MG63 (cell line): ENCODE measurements around the gene CFAP90. TPM values are rescaled to one million over a fixed set of nuclear protein-coding genes. Genes with fewer than 3 reads are reported as not detected.

ENCODE experiments used
- DNase-seq: peaks from one replicate; pipeline ENCODE4 v3.0.0-alpha.2; 2020
- H3K27me3 ChIP-seq: fragments of 250-450 bp; sonication (Bioruptor Pico); 2 replicates; pipeline ENCODE4 v1.5.1; 2020; ENCODE audit warnings: mild to moderate bottlenecking, moderate library complexity
- H3K36me3 ChIP-seq: fragments of 250-450 bp; sonication (Bioruptor Pico); 2 replicates; pipeline ENCODE4 v1.5.1; 2020; ENCODE audit warnings: mild to moderate bottlenecking, moderate library complexity
- H3K4me3 ChIP-seq: fragments of 250-450 bp; sonication (Bioruptor Pico); 2 replicates; pipeline ENCODE4 v1.5.1; 2020; ENCODE audit warnings: mild to moderate bottlenecking, moderate library complexity
- H3K9me3 ChIP-seq: fragments of 250-450 bp; sonication (Bioruptor Pico); 2 replicates; pipeline ENCODE4 v1.5.1; 2020; ENCODE audit warnings: mild to moderate bottlenecking, moderate library complexity
- total RNA-seq: library from RNA; depleted of rRNA; stranded (reverse); fragments of >200 nt; shearing (Covaris generic); gene quantifications from 2 replicates; pipeline ENCODE4 v1.2.3, GENCODE V29; 2014; ENCODE audit warnings: low replicate concordance; rRNA removed

Gene CFAP90, protein sequence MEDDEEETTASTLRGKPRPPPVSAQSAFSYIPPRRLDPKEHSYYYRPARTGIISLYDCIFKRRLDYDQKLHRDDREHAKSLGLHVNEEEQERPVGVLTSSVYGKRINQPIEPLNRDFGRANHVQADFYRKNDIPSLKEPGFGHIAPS
- total RNA-seq = not detected in 2 replicates

DNA sequence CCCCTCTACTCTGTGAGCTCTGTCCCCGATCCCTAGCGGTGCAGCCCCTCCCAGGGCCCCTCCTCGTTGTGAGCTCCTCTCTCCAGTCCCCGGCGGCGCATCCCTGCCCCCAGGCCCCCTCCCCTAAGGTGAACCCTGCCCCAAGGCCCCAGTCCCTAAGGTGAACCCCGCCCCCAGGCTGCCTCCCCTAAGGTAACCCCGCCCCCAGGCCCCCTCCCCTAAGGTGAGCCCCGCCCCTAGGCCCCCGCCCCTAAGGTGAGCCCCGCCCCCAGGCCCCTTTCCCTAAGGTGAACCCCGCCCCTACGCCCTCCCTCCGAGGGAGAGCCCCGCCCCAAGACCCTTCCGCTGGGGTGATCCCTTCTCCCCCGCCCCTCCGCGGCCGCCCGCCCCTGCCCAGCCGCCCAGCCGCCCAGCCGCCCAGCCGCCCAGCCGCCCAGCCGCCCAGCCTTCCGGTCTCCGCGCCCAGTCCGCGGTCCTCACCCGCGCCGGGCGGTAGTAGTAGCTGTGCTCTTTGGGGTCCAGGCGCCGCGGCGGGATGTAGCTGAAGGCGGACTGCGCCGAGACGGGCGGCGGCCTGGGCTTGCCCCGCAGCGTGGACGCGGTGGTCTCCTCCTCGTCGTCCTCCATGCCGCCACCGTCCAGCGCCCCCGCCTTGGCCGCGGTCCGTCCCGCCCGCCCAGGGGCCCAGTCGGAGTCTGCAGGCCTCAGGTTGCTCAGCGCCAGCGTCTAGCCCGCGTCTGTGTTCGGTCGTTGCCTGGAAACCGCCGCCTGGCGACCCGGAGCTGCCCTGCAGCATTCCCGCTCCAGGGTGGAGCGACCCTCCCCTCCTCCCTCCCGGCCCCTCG lies at the start of gene CFAP90:
Gene CFAP90, minus strand, starts transcription at position 739 of the 845 bp plus-strand sequence. Its CDS starts 112 bp downstream, at position 627.
- DNase-seq = peak; percentile 62
- H3K36me3 ChIP-seq = no peaks in the 10 kb centered on the region
- no peaks in the 10 kb centered on the region for H3K27me3 ChIP-seq
- H3K4me3 ChIP-seq = peak within 1 kb of the TSS; percentile 46
- no peaks in the 10 kb centered on the region for H3K9me3 ChIP-seq

DNA sequence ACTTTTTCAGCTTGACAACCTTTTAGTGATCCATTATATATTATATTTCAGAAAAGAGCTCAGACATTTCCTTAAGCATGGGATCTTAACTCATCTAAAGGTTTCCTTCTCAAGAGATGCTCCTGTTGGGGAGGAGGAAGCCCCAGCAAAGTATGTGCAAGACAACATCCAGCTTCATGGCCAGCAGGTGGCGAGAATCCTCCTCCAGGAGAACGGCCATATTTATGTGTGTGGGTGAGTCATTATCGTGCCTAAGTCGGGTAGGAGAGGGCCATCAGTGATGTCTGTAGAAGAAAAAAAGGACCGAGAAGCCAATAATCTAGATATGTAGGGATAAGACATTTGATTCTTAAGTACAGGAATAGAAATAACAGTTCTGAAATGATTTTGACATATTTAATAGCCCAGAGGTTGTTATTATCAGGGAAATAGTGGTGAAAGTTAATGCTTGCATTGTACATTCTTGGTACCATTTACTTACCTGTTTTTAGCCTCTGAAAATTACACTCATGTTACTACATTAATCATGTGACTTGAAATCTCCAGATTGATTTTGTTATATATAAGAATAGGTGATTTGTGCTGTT lies 46.2 kb upstream of the CFAP90 start:
- Histone ChIP-seq H3K36me3 (peaks cover 100% of the 10 kb centered on the region), H3K27me3 (no peaks in the 10 kb centered on the region), H3K4me3 (no peak overlapping the region), H3K9me3 (no peaks in the 10 kb centered on the region)
- DNase-seq = peak; percentile 55

GRCh38 chr5:7894860-7895259 lies 43.9 kb upstream of the CFAP90 start:
- peaks cover 99% of the 10 kb centered on the region for H3K36me3 ChIP-seq

DNA sequence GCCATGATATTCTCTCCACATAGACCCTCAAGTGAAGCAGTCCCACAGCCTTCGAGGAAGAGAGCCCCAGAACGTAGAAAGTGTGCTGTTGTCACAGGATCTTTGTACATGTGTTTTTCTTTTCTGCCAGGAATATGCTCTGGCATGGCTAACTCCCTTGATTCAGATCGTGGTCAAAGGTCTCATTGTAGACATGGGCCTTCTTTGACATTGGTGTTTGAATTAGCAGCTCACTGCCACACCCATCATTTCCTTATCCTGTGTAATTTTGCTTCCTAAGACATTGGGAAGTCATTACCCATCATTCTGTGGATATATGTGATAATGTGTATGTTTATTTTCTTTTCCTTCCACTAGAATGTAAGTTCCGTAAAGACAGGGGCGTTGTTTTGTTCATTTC lies 43.5 kb upstream of the CFAP90 start:
- peaks cover 99% of the 10 kb centered on the region for H3K36me3 ChIP-seq
- no peak overlapping the region for H3K4me3 ChIP-seq
- DNase-seq = no peak
- no peaks in the 10 kb centered on the region for H3K9me3 ChIP-seq
- no peaks in the 10 kb centered on the region for H3K27me3 ChIP-seq

More at GRCh38 chr5:7894860-7895259, 43.9 kb upstream of the CFAP90 start:
- Histone ChIP-seq H3K27me3 (no peaks in the 10 kb centered on the region), H3K4me3 (no peak overlapping the region), H3K9me3 (no peaks in the 10 kb centered on the region)
- DNase-seq = no peak

DNA sequence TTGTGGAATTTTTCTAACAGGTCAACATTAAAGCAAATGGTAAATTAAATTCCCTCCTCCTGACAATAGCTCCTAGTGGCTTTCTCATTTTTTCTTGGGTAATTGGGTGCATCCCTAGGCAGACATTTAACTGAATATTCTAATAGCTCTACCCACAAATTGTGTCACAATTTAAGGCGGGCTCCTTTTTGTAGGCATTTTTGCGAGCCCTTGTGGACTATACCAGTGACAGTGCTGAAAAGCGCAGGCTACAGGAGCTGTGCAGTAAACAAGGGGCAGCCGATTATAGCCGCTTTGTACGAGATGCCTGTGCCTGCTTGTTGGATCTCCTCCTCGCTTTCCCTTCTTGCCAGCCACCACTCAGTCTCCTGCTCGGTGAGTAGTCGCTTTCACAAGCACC lies 38.0 kb upstream of the CFAP90 start:
- Histone ChIP-seq H3K36me3 (peaks cover 90% of the 10 kb centered on the region), H3K4me3 (no peak overlapping the region), H3K27me3 (no peaks in the 10 kb centered on the region), H3K9me3 (no peaks in the 10 kb centered on the region)
- DNase-seq = no peak

- H3K9me3 ChIP-seq = no peaks in the 10 kb centered on the region
- no peak overlapping the region for H3K4me3 ChIP-seq
- H3K36me3 ChIP-seq = peaks cover 89% of the 10 kb centered on the region
- DNase-seq = no peak
- no peaks in the 10 kb centered on the region for H3K27me3 ChIP-seq
Measured at GRCh38 chr5:7886849-7887475, 36.0 kb upstream of the CFAP90 start.

- Histone ChIP-seq H3K36me3 (peaks cover 90% of the 10 kb centered on the region), H3K9me3 (no peaks in the 10 kb centered on the region), H3K27me3 (no peaks in the 10 kb centered on the region), H3K4me3 (no peak overlapping the region)
- DNase-seq = no peak
Measured at GRCh38 chr5:7884491-7885267, 33.7 kb upstream of the CFAP90 start.

DNA sequence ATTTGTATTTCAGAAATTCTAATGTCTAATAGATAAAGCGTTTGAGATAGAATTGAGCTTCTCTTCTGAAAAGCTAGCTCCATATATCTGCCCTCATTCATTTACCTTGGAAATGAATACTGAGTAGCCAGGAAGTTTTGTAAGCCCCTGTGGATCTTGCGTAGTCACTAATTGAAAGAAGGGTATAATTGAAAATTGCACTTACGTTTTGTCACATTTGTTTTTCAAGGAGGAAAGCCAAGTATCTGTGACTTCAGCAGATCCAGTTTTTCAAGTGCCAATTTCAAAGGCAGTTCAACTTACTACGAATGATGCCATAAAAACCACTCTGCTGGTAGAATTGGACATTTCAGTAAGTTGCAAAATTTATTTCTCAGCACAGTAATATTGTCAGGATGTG lies 32.0 kb upstream of the CFAP90 start:
- no peaks in the 10 kb centered on the region for H3K27me3 ChIP-seq
- peaks cover 90% of the 10 kb centered on the region for H3K36me3 ChIP-seq
- no peak for DNase-seq
- no peak overlapping the region for H3K4me3 ChIP-seq
- no peaks in the 10 kb centered on the region for H3K9me3 ChIP-seq

GRCh38 chr5:7881816-7882215 lies 30.9 kb upstream of the CFAP90 start:
- Histone ChIP-seq H3K9me3 (no peaks in the 10 kb centered on the region), H3K27me3 (no peaks in the 10 kb centered on the region), H3K4me3 (no peak overlapping the region), H3K36me3 (peaks cover 95% of the 10 kb centered on the region)
- DNase-seq = no peak

DNA sequence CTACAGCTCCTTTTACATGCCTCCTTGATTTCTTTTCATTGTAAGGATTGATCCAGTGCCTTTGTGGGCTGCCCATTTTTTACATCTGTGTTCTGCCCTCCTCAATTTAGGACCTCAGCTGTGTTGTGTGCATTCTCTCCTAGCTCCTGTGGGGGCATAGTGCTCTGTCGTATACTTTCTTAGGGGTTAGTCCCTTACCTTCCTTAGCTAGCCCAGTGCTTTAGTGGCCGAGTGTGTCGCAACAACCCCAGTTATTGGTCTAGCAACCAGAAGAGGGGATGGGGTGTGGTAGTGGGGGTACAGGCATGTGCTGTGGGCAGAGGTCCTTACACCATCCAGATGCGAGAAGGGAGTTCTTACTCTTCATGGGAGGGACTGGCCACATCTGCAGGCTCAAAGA lies 30.2 kb upstream of the CFAP90 start:
- H3K27me3 ChIP-seq = no peaks in the 10 kb centered on the region
- no peak overlapping the region for H3K4me3 ChIP-seq
- no peak for DNase-seq
- H3K36me3 ChIP-seq = peaks cover 95% of the 10 kb centered on the region
- no peaks in the 10 kb centered on the region for H3K9me3 ChIP-seq

- no peak for DNase-seq
- peaks cover 93% of the 10 kb centered on the region for H3K36me3 ChIP-seq
- H3K9me3 ChIP-seq = no peaks in the 10 kb centered on the region
- H3K4me3 ChIP-seq = no peak overlapping the region
- H3K27me3 ChIP-seq = no peaks in the 10 kb centered on the region
Measured at GRCh38 chr5:7878381-7878873, 27.5 kb upstream of the CFAP90 start.

DNA sequence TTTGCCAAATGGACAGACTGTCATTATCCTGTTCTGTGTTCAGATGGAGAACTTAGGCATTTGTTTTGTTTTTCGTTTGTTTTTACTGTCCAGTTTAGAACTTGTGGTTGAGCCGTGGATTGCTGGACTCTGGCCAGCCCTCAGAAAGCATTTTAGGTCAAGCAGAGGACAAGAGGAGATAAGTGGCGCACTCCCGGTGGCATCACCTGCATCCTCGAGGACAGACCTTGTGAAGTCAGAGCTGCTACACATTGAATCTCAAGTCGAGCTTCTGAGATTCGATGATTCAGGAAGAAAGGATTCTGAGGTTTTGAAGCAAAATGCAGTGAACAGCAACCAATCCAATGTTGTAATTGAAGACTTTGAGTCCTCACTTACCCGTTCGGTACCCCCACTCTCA lies 26.9 kb upstream of the CFAP90 start:
- no peak for DNase-seq
- peaks cover 94% of the 10 kb centered on the region for H3K36me3 ChIP-seq
- no peaks in the 10 kb centered on the region for H3K27me3 ChIP-seq
- no peaks in the 10 kb centered on the region for H3K9me3 ChIP-seq
- H3K4me3 ChIP-seq = no peak overlapping the region

DNA sequence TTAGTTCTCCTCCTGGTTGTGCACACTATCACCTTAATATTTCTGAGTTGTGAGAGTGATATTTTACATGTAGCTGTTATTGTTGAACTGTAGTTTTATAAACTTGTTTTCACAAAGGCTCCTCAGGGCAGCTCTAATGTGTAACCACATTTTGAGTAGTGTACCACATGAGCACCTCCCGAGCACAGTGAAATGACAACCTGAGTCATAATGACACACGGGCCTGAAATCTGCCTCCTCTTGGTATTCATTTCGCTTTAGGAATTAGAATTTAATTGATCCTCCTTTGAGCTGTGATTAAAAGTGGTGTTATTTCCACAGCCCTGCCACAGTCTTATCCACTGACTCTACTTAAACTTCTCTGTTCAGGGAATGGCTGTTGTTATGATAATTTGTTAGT lies 25.9 kb upstream of the CFAP90 start:
- Histone ChIP-seq H3K9me3 (no peaks in the 10 kb centered on the region), H3K4me3 (no peak overlapping the region), H3K36me3 (peaks cover 94% of the 10 kb centered on the region), H3K27me3 (no peaks in the 10 kb centered on the region)
- no peak for DNase-seq

- Histone ChIP-seq H3K36me3 (peaks cover 91% of the 10 kb centered on the region), H3K27me3 (no peaks in the 10 kb centered on the region), H3K9me3 (no peaks in the 10 kb centered on the region), H3K4me3 (no peak overlapping the region)
- DNase-seq = no peak
Measured at GRCh38 chr5:7875151-7875550, 24.2 kb upstream of the CFAP90 start.

GRCh38 chr5:7874639-7875038 lies 23.7 kb upstream of the CFAP90 start:
- H3K4me3 ChIP-seq = no peak overlapping the region
- no peak for DNase-seq
- peaks cover 86% of the 10 kb centered on the region for H3K36me3 ChIP-seq
- H3K9me3 ChIP-seq = no peaks in the 10 kb centered on the region
- H3K27me3 ChIP-seq = no peaks in the 10 kb centered on the region

DNA sequence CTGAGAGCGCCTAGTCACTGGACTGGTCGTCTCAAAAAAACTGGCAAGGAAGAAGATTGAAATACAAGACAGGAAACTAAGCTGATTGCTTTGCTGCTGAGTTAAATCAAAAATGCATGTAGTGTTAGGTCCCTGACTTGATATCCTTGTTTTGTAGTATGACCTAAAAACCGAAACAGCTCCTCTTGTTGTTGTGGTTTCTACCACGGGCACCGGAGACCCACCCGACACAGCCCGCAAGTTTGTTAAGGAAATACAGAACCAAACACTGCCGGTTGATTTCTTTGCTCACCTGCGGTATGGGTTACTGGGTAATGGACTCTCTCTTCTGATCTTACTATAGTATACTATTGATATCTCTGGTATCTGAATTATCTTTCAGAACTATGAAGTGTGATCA lies 22.3 kb upstream of the CFAP90 start:
- H3K9me3 ChIP-seq = no peaks in the 10 kb centered on the region
- H3K27me3 ChIP-seq = no peaks in the 10 kb centered on the region
- H3K36me3 ChIP-seq = peaks cover 75% of the 10 kb centered on the region
- DNase-seq = no peak
- no peak overlapping the region for H3K4me3 ChIP-seq
